ENCODE measurements around the gene APBA2.

- no peak for TF ChIP-seq CTCF (IDR thresholded peaks at IDR 0.05; ENCODE audit: low read depth, low read length)
- TF ChIP-seq EZH2phosphoT487 (IDR thresholded peaks at IDR 0.05; ENCODE audit: low read depth), result no peak
Observed at GRCh38 chr15:29156521-29156920, 270.7 kb downstream of the APBA2 start.
